MCF 10A (cell line): Measurements from ENCODE around the gene SLC30A2. TPM values are rescaled to one million over a fixed set of nuclear protein-coding genes. Genes with fewer than 3 reads are reported as not detected.

Source experiments
- BruUV-seq: library from RNA; stranded (reverse); fragments of 400-500 nt; replicated peaks from 2 replicates; lab custom pipeline; 2021; lab: Mats Ljungman, UMichigan
- CTCF ChIA-PET: fragments of 300-600 bp; sonication (Branson Sonifier 250); formaldehyde crosslinking; extraction: SDS; loops from one replicate; lab custom pipeline; 2021; ENCODE audit warnings: antibody characterized with exemption, inconsistent platforms; lab: Yijun Ruan, JAX
- POLR2A ChIA-PET: fragments of 300-600, 350-650 bp; sonication (Branson Sonifier 250); formaldehyde crosslinking; extraction: SDS; loops from one replicate; lab custom pipeline; 2020; ENCODE audit warnings: antibody characterized with exemption, inconsistent platforms; lab: Yijun Ruan, JAX
- DNase-seq: peaks from one replicate; pipeline ENCODE4 v3.0.0-alpha.2; 2018; ENCODE audit not compliant: unreplicated experiment
- H3K27ac Mint-ChIP-seq: one replicate; pipeline ENCODE4 v1.8.0; 2022; ENCODE audit warnings: mild to moderate bottlenecking, low read depth, mixed read lengths; ENCODE audit not compliant: unreplicated experiment
- H3K27me3 Mint-ChIP-seq: one replicate; pipeline ENCODE4 v1.8.0; 2022; ENCODE audit warnings: mixed read lengths; ENCODE audit not compliant: insufficient read depth, unreplicated experiment
- H3K36me3 Mint-ChIP-seq: one replicate; pipeline ENCODE4 v1.8.0; 2022; ENCODE audit warnings: mild to moderate bottlenecking, moderate library complexity, mixed read lengths; ENCODE audit not compliant: insufficient read depth, unreplicated experiment
- H3K4me1 Mint-ChIP-seq: one replicate; pipeline ENCODE4 v1.8.0; 2022; ENCODE audit warnings: mixed read lengths; ENCODE audit not compliant: insufficient read depth, unreplicated experiment
- H3K4me3 Mint-ChIP-seq: one replicate; pipeline ENCODE4 v1.8.0; 2022; ENCODE audit warnings: mild to moderate bottlenecking, moderate library complexity, mixed read lengths; ENCODE audit not compliant: unreplicated experiment
- H3K9me3 Mint-ChIP-seq: one replicate; pipeline ENCODE4 v1.8.0; 2022; ENCODE audit warnings: mixed read lengths; ENCODE audit not compliant: unreplicated experiment
- intact Hi-C: fragments of 100-400 bp; cut with micrococcal nuclease; formaldehyde crosslinking; loops from 2 replicates; pipeline ENCODE4 v1.14.1; 2022
- total RNA-seq: library from RNA; stranded (reverse); gene quantifications from 2 replicates; pipeline ENCODE4 v1.2.3, GENCODE V29; 2022
- TF ChIP-seq, protein P1 (sequence below): fragments of 200-600 bp; IDR thresholded peaks from one replicate; pipeline ENCODE4 v1.8.0; 2022; ENCODE audit warnings: antibody characterized with exemption, mild to moderate bottlenecking; ENCODE audit not compliant: unreplicated experiment

Gene SLC30A2
- total RNA-seq, 1 experiment from 2014 or later = not detected

DNA sequence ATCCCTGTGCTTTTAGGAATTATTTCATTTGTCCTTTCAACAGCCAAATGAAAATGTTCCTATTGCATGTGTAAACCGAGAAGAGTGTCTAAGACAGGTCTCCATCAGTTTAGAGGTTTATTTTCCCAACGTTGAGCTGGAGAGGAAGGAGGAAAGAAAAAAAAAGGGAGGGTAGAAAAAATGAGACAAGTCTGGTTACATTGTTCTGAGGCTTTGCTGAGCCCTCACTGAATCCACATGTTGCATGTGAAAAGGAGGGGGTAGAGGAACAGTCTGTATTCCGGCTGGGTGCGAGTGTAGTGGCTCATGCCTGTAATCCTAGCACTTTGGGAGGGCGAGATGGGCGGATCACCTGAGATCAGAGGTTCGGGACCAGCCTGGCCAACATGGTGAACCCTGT, 46.5 kb upstream of the SLC30A2 start:
- POLR2A ChIA-PET = interaction anchor here (0.7 kb wide), 1 partner anchor 9 kb away, joined by 3 read pairs; no protein-coding TSS in a partner anchor
- Mint-ChIP-seq H3K36me3 (no peaks in the 10 kb centered on the region), H3K9me3 (no peaks in the 10 kb centered on the region), H3K4me1 (no peaks in the 10 kb centered on the region), H3K4me3 (no peak overlapping the region), H3K27ac (no peak overlapping the region), H3K27me3 (peaks cover 29% of the 10 kb centered on the region)
- TF ChIP-seq, protein P1, sequence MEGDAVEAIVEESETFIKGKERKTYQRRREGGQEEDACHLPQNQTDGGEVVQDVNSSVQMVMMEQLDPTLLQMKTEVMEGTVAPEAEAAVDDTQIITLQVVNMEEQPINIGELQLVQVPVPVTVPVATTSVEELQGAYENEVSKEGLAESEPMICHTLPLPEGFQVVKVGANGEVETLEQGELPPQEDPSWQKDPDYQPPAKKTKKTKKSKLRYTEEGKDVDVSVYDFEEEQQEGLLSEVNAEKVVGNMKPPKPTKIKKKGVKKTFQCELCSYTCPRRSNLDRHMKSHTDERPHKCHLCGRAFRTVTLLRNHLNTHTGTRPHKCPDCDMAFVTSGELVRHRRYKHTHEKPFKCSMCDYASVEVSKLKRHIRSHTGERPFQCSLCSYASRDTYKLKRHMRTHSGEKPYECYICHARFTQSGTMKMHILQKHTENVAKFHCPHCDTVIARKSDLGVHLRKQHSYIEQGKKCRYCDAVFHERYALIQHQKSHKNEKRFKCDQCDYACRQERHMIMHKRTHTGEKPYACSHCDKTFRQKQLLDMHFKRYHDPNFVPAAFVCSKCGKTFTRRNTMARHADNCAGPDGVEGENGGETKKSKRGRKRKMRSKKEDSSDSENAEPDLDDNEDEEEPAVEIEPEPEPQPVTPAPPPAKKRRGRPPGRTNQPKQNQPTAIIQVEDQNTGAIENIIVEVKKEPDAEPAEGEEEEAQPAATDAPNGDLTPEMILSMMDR = no peak
- CTCF ChIA-PET = interaction anchor here (1.6 kb wide), 1 partner anchor 31 kb away, joined by 4 read pairs; no protein-coding TSS in a partner anchor
- no TSS peak for BruUV-seq
- DNase-seq = no peak
- intact Hi-C loops = no loop called here

DNA sequence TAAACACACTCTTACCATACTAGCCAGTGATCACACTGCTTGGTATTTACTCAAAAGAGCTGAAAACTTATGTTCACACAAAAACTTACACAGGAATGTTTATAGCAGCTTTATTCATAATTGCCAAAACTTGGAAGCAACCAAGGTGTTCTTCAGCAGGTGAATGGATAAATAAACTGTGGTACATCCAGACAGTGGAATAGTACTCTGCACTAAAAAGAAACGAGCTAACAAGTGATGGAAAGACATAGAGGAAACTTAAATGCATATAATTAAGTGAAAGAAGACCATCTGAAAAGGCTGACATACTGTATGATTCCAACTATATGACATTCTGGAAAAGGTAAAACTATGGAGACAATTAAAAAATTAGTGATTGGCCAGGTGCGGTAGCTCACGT, 45.0 kb upstream of the SLC30A2 start:
- Mint-ChIP-seq H3K4me3 (no peak overlapping the region), H3K27ac (no peak overlapping the region), H3K27me3 (peaks cover 29% of the 10 kb centered on the region), H3K9me3 (no peaks in the 10 kb centered on the region), H3K4me1 (no peaks in the 10 kb centered on the region), H3K36me3 (no peaks in the 10 kb centered on the region)
- CTCF ChIA-PET = interaction anchor here (1.7 kb wide), 1 partner anchor 54 kb away, joined by 5 read pairs; no protein-coding TSS in a partner anchor
- BruUV-seq = no TSS peak
- TF ChIP-seq, protein P1 = no peak
- DNase-seq = no peak
- intact Hi-C loops = no loop called here
- POLR2A ChIA-PET = no interaction called here

DNA sequence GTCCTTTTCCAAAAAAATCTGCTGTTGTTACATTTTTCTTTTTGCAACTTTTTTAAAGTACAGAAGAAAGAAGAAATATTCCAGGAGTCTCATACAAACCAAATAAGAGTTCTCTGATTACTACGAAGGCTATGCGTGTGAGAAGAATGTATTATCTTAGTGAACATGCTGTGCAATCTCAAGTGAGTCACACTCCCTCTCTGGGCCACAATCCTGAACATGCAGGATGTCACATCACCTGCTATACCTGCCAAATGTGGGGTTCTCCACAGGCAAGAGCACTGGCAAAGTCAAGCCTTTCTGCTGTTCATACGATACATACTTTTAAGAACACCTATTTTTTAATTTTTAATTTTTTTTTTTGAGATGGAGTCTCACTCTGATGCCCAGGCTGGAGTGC, 43.2 kb upstream of the SLC30A2 start:
- CTCF ChIA-PET = no interaction called here
- peaks cover 46% of the 10 kb centered on the region for H3K27me3 Mint-ChIP-seq
- POLR2A ChIA-PET = interaction anchor here (0.7 kb wide), 1 partner anchor 9 kb away, joined by 3 read pairs; no protein-coding TSS in a partner anchor
- DNase-seq = no peak
- H3K4me1 Mint-ChIP-seq = no peaks in the 10 kb centered on the region
- no peak overlapping the region for H3K4me3 Mint-ChIP-seq
- H3K9me3 Mint-ChIP-seq = no peaks in the 10 kb centered on the region
- no peak overlapping the region for H3K27ac Mint-ChIP-seq
- H3K36me3 Mint-ChIP-seq = no peaks in the 10 kb centered on the region
- intact Hi-C loops = no loop called here
- no TSS peak for BruUV-seq
- TF ChIP-seq, protein P1 = no peak

DNA sequence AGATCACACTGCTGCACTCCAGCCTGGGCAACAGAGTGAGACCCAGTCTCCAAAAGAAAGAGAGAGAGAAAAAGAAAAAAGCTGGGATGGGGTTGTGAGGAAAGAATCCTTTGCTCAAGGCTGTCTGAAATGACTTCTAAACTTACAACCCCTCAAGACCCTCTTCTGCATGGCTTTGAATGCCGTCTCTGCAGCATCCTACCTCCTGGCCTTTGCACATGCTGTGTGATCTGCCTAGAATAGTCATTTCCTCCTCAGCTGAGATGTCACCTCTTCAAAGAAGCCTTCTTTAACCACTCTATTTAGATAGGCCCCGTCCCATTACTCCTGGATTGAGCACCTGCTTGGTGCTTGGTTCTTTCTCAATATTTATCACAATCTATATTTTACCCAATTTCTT, 38.9 kb upstream of the SLC30A2 start:
- no peak for DNase-seq
- TF ChIP-seq, protein P1 = no peak
- POLR2A ChIA-PET = no interaction called here
- H3K4me1 Mint-ChIP-seq = no peaks in the 10 kb centered on the region
- no peaks in the 10 kb centered on the region for H3K36me3 Mint-ChIP-seq
- H3K27me3 Mint-ChIP-seq = peaks cover 27% of the 10 kb centered on the region
- intact Hi-C loops = no loop called here
- no TSS peak for BruUV-seq
- H3K27ac Mint-ChIP-seq = no peak overlapping the region
- H3K4me3 Mint-ChIP-seq = no peak overlapping the region
- CTCF ChIA-PET = interaction anchor here (0.6 to 3.2 kb wide), 4 partner anchors 18 to 71 kb away, joined by 3 to 14 read pairs (median 4); no protein-coding TSS in a partner anchor
- no peaks in the 10 kb centered on the region for H3K9me3 Mint-ChIP-seq
